Esophagus (tissue), 2 donors: Measurements from ENCODE around the gene LPAR2. TPM values are rescaled to one million over a fixed set of nuclear protein-coding genes. Genes with fewer than 3 reads are reported as not detected.

Source experiments
- polyA plus RNA-seq, 2 donors: library from polyadenylated mRNA; stranded (reverse); fragments of 200-250 nt; gene quantifications; one replicate each; pipeline ENCODE4 v1.2.3, GENCODE V29; 2013
- donor health status: healthy with polysubstance abuse.
- donor health status: Bipolar disorder and iron deficiency.

The LPAR2 gene
- polyA plus RNA-seq, 2 donors = 8.3 to 10.3 TPM

Other genes starting within 250 kb of the LPAR2 start
- 10 to 100 TPM; 13.9 to 21.0 TPM for gene GATAD2A, start 222.5 kb downstream of the LPAR2 start, polyA plus RNA-seq
- 1 to 10 TPM; 1.0 to 1.2 TPM for gene TSSK6, start 112.7 kb downstream of the LPAR2 start, polyA plus RNA-seq
- 100 to 1,000 TPM; 273 to 353 TPM for gene NDUFA13, start 112.0 kb downstream of the LPAR2 start, polyA plus RNA-seq
- gene YJEFN3, start 99.3 kb downstream of the LPAR2 start, polyA plus RNA-seq = 1 to 10 TPM; 1.6 to 7.3 TPM
- gene CILP2, start 90.0 kb downstream of the LPAR2 start, polyA plus RNA-seq = under 1 TPM; 0.01 to 0.02 TPM
- 1 to 10 TPM; 1.4 to 3.9 TPM for gene PBX4, start 9.5 kb downstream of the LPAR2 start, polyA plus RNA-seq
- 10 to 100 TPM in 1 of 2 donors, 1 to 10 TPM in 1; 6.3 to 10.5 TPM for gene GMIP, start 15.4 kb upstream of the LPAR2 start, polyA plus RNA-seq
- gene ATP13A1, start 35.5 kb upstream of the LPAR2 start, polyA plus RNA-seq = 10 to 100 TPM; 29.2 to 39.8 TPM
- 10 to 100 TPM; 10.4 to 12.2 TPM for gene ZNF101, start 40.6 kb upstream of the LPAR2 start, polyA plus RNA-seq
- 1 to 10 TPM; 2.2 to 2.3 TPM for gene ZNF14, start 104.9 kb upstream of the LPAR2 start, polyA plus RNA-seq
- 1 to 10 TPM; 3.4 to 5.1 TPM for gene ZNF506, start 193.5 kb upstream of the LPAR2 start, polyA plus RNA-seq
- gene ZNF253, start 237.7 kb upstream of the LPAR2 start, polyA plus RNA-seq = 1 to 10 TPM; 1.5 to 1.8 TPM